Esophagus muscularis mucosa (tissue), 4 donors: ENCODE data around the gene BRSK2. TPM values are rescaled to one million over a fixed set of nuclear protein-coding genes. Genes with fewer than 3 reads are reported as not detected.

Experiments used
- DNase-seq: peaks from one replicate; pipeline ENCODE4 v3.0.0-alpha.2; 2017; ENCODE audit errors: extremely low spot score
- H3K27ac ChIP-seq, 4 donors: fragments of 200-600 bp; sonication (generic); replicated peaks in 1 of 4; 1 replicate in 3 of 4; 2 replicates in 1 of 4; pipeline ENCODE4 v1.5.1; 2016 to 2019; ENCODE audit warnings: mild to moderate bottlenecking in 1 of 4
- H3K27me3 ChIP-seq, 4 donors: fragments of 200-600 bp; sonication (generic); one replicate each; pipeline versions ENCODE4 v1.5.1 to v1.6.0; 2016 to 2019
- H3K36me3 ChIP-seq, 4 donors: fragments of 200-600 bp; sonication (generic); one replicate each; pipeline ENCODE4 v1.5.1; 2016 to 2019
- H3K4me1 ChIP-seq, 4 donors: fragments of 200-600 bp; sonication (generic); one replicate each; pipeline ENCODE4 v1.5.1; 2016 to 2019
- H3K4me3 ChIP-seq, 4 donors: fragments of 200-600 bp; sonication (generic); 1 replicate in 2 of 4; 2 replicates in 2 of 4; pipeline ENCODE4 v1.5.1; 2016 to 2019; ENCODE audit warnings: mild to moderate bottlenecking in 4 of 4, moderate library complexity in 1 of 4
- H3K9me3 ChIP-seq, 4 donors: fragments of 200-600 bp; sonication (generic); 1 replicate in 3 of 4; 2 replicates in 1 of 4; pipeline ENCODE4 v1.5.1; 2016 to 2019
- EP300 ChIP-seq: sonication (generic); formaldehyde crosslinking; IDR thresholded peaks from one replicate; pipeline ENCODE4 v1.6.1; 2017; ENCODE audit warnings: antibody characterized with exemption
- POLR2A ChIP-seq: fragments of 450-650 bp; IDR thresholded peaks from one replicate; pipeline ENCODE4 v1.6.1; 2017; ENCODE audit warnings: antibody characterized with exemption, moderate library complexity, mild to moderate bottlenecking, low read depth
- POLR2AphosphoS5 ChIP-seq, 2 donors: sonication (generic); formaldehyde crosslinking; IDR thresholded peaks; one replicate each; pipeline ENCODE4 v1.6.1; 2017; ENCODE audit warnings: antibody characterized with exemption in 2 of 2
- WGBS: methylation state at CpG from one replicate; pipeline ENCODE4 v1.1.5; 2018; 5-methylcytosine and 5-hydroxymethylcytosine counted together
- intact Hi-C: fragments of 100-400 bp; cut with DNase I; formaldehyde crosslinking; loops from one replicate; pipeline ENCODE4 v1.15.1; 2023
- total RNA-seq, 4 donors: library from RNA; depleted of rRNA; stranded (reverse); fragments of >200 nt; gene quantifications; one replicate each; pipeline versions ENCODE4 v1.1.0 to v1.2.1, GENCODE V29; 2016
- TF ChIP-seq, protein P1 (sequence below), 3 experiments: fragments of 200-600 bp in 2 of 3; fragments of 450-650 bp in 1 of 3; sonication (generic) in 2 of 3; IDR thresholded peaks; one replicate each; pipeline ENCODE4 v1.5.1; 2017 to 2019; ENCODE audit warnings: antibody characterized with exemption in 3 of 3, mild to moderate bottlenecking in 2 of 3, moderate library complexity in 1 of 3

BRSK2 gene
- total RNA-seq, 4 donors from 2014 or later, result 1.0 to 3.3 (median 2.8) TPM

DNA sequence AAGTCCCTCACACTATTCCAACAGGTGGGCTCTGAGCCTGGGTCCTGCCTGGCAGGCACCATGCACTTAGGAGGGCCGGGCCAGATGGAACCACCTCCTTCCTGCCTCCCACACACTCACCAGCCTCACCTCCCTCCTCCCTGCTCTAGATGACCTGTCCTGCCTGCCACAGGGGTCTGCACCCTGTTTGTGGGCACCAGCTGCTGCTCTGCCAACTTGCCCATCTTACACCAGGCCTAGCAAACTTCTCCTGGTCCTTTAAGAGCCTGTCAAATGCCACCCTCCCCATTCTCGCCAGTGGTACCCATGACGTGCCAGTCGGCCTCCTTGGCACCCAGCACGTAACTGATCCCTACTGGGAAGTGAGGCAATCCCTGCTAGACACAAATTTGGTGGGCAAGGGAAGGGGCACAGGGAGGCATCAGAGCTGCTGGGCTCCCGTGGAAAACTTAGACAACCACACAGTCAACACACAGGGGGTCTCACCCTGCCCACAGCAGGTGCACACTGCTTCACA is 93.8 kb downstream of the BRSK2 start:
- TF ChIP-seq, protein P1, sequence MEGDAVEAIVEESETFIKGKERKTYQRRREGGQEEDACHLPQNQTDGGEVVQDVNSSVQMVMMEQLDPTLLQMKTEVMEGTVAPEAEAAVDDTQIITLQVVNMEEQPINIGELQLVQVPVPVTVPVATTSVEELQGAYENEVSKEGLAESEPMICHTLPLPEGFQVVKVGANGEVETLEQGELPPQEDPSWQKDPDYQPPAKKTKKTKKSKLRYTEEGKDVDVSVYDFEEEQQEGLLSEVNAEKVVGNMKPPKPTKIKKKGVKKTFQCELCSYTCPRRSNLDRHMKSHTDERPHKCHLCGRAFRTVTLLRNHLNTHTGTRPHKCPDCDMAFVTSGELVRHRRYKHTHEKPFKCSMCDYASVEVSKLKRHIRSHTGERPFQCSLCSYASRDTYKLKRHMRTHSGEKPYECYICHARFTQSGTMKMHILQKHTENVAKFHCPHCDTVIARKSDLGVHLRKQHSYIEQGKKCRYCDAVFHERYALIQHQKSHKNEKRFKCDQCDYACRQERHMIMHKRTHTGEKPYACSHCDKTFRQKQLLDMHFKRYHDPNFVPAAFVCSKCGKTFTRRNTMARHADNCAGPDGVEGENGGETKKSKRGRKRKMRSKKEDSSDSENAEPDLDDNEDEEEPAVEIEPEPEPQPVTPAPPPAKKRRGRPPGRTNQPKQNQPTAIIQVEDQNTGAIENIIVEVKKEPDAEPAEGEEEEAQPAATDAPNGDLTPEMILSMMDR (IDR thresholded peaks at IDR 0.05), result no peak
- TF ChIP-seq POLR2AphosphoS5 (IDR thresholded peaks at IDR 0.05), result peak in 1 of 2 donors; percentile 46
- intact Hi-C loops, result no loop called here
- Histone ChIP-seq H3K9me3 (no peaks in the 10 kb centered on the region), H3K27me3 (no peaks in the 10 kb centered on the region), H3K36me3 (peaks cover 13 to 25% (median 22%) of the 10 kb centered on the region in 4 donors), H3K4me3 (peak overlapping the region; percentile 12 to 61 (median 28)), H3K27ac (peak overlapping the region; percentile 89 to 96 (median 92)), H3K4me1 (peaks cover 92 to 100% (median 100%) of the 10 kb centered on the region in 4 donors)
- 63% methylated on average over 5 of the region's 6 CpGs for WGBS
- no peak for DNase-seq

DNA sequence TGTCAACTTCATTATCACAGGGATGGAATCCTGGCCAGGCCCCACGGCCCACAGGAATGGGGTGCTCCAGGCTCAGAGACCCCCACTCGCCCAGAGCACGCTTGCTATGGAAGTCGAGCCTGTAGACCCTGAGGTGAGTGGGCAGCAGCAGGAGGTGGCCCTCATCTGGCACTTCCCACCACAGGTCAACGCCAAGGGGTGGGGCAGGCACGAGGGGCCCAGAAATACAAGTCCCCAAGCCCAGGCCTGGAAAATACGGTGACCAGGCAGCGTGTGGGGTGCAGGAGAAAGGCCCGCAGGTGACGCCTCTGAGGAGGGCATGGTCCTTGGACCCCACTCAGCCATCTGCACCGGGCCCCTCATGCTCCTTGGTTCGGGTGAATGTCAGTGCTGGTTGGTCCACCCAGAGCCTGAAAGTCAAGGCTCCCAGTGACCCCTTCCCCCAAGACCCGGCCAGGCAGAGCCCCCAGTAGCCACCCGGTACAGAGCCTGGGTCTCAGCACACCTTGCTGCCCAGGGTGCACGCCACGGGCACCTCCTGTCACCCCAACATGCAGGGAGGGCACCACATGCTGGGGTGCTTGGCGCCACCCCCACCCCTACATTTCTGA is 94.4 kb downstream of the BRSK2 start:
- WGBS, result 100% methylated on average over 4 of the region's 17 CpGs
- peaks cover 99 to 100% (median 100%) of the 10 kb centered on the region in 4 donors for H3K4me1 ChIP-seq
- peak overlapping the region; percentile 89 to 96 (median 92) for H3K27ac ChIP-seq
- peaks cover 13 to 19% (median 16%) of the 10 kb centered on the region in 4 donors for H3K36me3 ChIP-seq
- no peak for TF ChIP-seq POLR2AphosphoS5 (IDR thresholded peaks at IDR 0.05)
- TF ChIP-seq, protein P1 (IDR thresholded peaks at IDR 0.05), result no peak
- TF ChIP-seq POLR2A, result no peak
- no peak for TF ChIP-seq EP300
- H3K4me3 ChIP-seq, result peak overlapping the region; percentile 38 to 61 (median 52)
- intact Hi-C loops, result no loop called here
- no peaks in the 10 kb centered on the region for H3K9me3 ChIP-seq
- no peaks in the 10 kb centered on the region for H3K27me3 ChIP-seq
- DNase-seq, result no peak

DNA sequence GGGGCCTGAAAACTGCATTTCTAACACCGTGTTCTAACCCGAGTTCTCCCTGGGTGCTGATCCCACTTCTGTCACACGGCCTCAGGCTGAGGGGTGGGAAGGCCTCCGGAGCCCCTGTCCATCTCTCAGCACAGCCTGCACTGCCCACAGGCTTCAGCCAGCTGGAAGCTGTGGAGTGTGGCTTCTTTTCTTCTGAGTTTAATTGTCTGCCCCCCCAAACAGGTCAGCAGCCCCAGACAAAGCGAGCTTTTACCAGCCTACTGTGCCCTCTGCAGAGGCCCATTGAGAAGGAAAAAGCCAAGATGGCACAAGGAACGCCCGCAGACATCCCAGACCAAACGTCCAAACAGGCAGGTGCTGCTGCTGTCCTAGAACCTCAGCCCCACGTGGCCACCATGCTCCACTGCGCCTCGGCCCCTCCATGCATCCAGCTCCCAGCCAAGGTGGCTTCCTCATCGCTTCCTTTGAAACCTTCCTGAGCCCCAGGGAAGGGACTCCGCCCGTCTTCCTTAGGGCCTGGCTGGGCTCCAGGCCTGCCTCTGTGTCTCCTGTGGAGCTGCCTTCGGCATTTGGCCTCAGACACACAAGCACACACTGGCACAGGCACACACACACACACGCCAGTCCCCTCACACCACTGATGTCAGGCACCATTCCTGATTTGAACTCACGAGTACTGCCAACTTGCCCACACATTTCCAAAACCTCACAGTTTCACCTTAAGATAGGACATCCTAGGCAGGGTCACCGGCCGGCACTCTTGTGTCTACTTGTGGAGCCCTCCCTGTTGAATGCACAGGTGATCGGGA is 95.2 kb downstream of the BRSK2 start:
- intact Hi-C loops, result no loop called here

DNA sequence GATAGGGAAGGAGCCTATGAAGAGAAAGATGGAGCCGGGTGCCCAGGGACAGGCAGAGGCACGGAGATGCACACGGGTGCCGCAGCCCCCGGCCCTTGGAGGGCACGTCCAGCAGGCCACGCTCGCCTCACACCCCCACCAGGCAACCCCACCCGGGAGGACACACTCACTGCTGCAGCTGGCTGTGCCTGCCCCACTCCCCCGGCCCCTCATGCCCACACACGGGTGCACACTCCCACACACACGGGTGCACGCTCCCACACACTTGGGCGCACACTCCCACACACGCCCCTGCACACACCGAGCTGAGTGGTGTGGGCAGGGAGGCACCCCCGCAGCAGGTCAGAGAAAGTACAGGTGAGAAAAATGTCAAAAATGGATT is 95.8 kb downstream of the BRSK2 start:
- WGBS, result 80% methylated on average over 7 of the region's 17 CpGs
- no peak for TF ChIP-seq EP300
- TF ChIP-seq POLR2AphosphoS5 (IDR thresholded peaks at IDR 0.05), result no peak
- TF ChIP-seq, protein P1 (IDR thresholded peaks at IDR 0.05), result no peak
- no peak for TF ChIP-seq POLR2A
- no peaks in the 10 kb centered on the region for H3K27me3 ChIP-seq
- H3K4me3 ChIP-seq, result peak overlapping the region; percentile 38 to 61 (median 52)
- peaks cover 90 to 97% (median 93%) of the 10 kb centered on the region in 4 donors for H3K4me1 ChIP-seq
- H3K36me3 ChIP-seq, result peaks cover under 1 to 5% (median 3%) of the 10 kb centered on the region in 4 donors
- intact Hi-C loops, result no loop called here
- DNase-seq, result no peak
- peak overlapping the region; percentile 89 to 96 (median 92) for H3K27ac ChIP-seq
- H3K9me3 ChIP-seq, result no peaks in the 10 kb centered on the region

More for the DNA sequence above, 95.2 kb downstream of the BRSK2 start:
- Histone ChIP-seq H3K9me3 (no peaks in the 10 kb centered on the region), H3K27ac (peak overlapping the region; percentile 89 to 96 (median 92)), H3K4me1 (peaks cover 96 to 100% (median 99%) of the 10 kb centered on the region in 4 donors), H3K27me3 (no peaks in the 10 kb centered on the region), H3K4me3 (peak overlapping the region; percentile 38 to 61 (median 52)), H3K36me3 (peaks cover 6 to 11% (median 9%) of the 10 kb centered on the region in 4 donors)
- WGBS, result 55% methylated on average over 14 of the region's 20 CpGs
- no peak for DNase-seq
- TF ChIP-seq POLR2A (no peak), POLR2AphosphoS5 (IDR thresholded peaks at IDR 0.05) (peak; percentile 10 to 22)
- TF ChIP-seq, protein P1 (IDR thresholded peaks at IDR 0.05), result peak in 1 of 3 experiments; percentile 22
